ENCODE measurements around the gene VWA3A.
"Not testable (repeated sequence)": the region's sequence is repeated elsewhere in the genome, so short reads cannot be mapped to it uniquely, and the experiment has no call there.

VWA3A gene, protein sequence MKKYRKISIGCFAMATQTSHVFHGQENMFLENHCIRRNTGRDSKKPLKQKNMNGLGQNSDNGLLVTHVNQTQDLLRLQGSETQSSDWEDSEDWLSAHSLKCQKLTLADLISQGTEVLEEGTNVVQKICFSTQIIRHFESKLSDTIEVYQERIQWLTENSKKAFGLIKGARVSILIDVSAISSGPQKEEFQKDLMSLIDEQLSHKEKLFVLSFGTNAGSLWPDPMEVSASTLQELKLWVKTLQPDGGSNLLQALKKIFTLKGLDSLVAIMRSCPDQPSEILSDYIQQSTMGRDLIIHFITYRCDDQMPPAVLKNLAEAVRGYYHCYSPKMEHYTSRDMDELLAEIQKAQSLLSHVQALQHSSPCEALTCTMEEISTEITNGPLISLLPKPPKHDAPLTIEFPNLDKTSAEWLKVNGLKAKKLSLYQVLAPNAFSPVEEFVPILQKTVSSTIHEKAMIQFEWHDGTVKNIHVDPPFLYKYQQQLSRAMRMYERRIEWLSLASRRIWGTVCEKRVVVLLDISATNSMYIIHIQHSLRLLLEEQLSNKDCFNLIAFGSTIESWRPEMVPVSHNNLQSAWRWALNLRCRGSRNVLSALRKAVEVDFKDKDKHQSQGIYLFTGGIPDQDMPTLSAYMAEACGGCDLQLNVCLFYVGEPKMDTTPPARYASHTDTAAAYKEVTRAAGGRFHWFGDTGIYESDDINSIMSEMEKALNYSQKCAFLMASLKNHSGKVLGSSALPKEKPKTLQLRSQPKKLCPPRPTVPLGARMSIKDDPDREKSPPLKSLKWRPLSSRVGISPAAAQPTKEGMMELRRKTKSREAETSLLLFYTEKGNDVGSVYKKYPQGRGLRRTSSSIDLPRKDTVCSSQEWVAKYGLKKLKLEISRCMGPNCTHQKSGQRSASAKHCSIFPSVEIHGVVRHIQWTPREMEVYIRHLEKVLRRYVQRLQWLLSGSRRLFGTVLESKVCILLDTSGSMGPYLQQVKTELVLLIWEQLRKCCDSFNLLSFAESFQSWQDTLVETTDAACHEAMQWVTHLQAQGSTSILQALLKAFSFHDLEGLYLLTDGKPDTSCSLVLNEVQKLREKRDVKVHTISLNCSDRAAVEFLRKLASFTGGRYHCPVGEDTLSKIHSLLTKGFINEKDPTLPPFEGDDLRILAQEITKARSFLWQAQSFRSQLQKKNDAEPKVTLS

DNA sequence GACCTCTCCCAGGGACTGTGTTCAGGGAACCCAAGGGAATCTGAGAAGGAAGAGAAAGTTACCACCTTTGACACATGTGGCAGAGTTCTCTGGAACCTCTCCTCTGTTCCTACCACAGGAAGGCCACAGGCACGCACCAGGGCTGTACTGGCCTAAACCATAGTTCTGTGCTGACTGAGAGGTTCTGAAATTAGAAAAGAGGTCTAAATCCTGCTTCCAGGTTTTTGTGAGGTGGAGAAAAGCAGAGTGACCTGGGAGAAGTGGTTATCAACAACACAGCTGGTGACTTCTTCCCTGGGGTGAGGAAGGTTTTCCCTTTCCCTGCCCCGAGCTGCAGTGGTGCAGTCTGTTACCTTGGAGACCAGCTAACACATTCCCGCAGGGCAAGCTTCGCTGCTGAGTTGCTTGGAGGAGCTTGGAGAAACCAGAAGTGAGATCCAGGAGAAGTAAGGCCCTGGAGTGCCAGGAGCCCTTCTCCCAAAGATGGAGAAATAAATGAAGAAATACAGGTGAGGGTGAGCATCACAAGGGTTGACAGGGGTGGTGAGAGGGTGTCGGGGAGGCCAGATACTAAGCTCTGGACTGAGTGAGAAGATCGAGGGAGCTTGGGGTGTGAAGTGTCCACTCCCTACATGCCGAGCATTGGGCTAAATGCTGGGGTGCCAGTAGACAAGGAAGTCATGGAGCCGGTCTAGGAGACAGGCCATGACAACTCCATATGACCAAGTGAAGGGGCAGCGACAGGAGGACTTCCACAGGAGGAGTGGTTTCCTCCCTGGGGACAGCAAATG lies at the start of gene VWA3A:
Gene VWA3A (plus strand): TSS at position 399 of the 791 bp plus-strand sequence. CDS start 97 bp downstream, at position 496.
- peak; percentile 1 for DNase-seq

DNA sequence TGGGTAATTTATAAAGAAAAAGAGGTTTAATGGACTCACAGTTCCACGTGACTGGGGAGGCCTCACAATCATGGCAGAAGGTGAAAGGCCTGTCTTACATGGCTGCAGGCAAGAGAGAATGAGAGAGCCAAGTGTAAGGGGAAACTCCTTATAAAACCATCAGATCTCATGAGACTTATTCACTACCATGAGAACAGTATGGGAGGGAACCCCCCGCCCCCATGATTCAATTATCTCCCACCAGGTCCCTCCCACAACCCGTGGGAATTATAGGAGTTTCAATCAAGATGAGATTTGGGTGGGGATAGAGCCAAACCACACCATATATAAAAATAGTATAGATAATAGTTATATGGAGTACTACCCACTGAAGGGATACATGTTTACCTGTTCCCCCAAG lies 48.5 kb upstream of the VWA3A start:
- DNase-seq = not testable (repeated sequence)

DNA sequence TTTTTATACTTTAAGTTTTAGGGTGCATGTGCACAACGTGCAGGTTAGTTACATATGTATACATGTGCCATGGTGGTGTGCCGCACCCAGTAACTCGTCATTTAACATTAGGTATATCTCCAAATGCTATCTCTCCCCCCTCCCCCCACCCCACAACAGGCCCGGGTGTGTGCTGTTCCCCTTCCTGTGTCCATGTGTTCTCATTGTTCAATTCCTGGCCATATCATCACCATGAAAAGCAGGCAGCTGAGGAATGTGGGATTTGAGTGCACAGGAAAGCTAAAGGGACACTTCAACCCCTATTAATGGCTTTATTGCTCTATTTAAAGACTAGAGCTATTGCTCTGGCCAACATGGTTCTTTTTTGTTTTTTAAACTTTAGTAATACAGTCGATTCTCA lies 46.5 kb upstream of the VWA3A start:
- DNase-seq = not testable (repeated sequence)

DNA sequence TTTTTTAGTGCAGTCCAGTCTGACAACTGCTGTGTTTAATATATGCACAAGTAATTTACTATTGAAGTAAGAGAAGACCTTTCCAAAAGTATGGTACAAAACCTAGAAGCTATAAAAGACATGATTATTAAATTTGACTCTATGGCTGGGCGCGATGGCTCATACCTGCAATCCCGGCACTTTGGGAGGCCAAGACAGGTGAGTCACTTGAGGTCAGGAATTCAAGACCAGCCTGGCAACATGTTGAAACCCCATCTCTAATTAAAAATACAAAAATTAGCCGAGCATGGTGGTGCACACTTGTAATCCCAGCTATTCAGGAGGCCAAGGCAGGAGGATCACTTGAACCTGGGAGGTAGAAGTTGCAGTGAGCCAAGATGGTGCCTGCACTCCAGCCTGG lies 41.4 kb upstream of the VWA3A start:
- DNase-seq = no peak

DNA sequence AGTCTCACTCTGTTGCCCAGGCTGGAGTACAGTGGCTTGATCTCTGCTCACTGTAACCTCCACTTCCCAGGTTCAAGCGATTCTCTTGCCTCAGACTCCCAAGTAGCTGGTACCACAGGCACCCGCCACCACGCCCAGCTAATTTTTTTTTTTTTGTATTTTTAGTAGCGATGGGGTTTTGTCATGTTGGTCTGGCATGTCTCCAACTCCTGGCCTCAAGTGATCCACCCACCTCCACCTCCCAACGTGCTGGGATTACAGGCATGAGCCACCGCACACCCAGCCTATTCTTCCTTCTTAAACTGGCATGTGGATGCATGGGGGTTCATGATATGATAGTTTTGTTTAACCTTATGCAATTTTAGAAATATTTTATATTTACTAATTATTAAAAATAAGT lies 39.4 kb upstream of the VWA3A start:
- no peak for DNase-seq

DNA sequence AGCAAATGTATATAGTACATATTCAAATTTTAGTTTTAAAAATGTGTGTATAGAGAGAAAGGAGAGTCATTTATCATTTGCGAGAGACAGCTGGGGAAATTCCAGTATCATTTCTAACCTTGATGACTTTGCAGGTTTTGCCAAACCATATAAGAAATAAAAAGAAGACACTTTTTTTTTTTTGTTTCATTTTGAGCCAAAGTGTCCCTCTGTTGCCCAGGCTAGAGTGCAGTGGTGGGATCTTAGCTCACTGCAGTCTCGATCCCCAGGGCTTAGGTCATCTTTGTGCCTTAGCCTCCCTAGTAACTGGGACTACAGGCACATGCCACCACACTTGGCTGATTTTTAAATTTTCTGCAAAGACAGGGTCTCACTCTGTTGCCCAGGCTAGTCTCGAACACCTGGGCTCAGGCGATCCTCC lies 38.4 kb upstream of the VWA3A start:
- no peak for DNase-seq

DNA sequence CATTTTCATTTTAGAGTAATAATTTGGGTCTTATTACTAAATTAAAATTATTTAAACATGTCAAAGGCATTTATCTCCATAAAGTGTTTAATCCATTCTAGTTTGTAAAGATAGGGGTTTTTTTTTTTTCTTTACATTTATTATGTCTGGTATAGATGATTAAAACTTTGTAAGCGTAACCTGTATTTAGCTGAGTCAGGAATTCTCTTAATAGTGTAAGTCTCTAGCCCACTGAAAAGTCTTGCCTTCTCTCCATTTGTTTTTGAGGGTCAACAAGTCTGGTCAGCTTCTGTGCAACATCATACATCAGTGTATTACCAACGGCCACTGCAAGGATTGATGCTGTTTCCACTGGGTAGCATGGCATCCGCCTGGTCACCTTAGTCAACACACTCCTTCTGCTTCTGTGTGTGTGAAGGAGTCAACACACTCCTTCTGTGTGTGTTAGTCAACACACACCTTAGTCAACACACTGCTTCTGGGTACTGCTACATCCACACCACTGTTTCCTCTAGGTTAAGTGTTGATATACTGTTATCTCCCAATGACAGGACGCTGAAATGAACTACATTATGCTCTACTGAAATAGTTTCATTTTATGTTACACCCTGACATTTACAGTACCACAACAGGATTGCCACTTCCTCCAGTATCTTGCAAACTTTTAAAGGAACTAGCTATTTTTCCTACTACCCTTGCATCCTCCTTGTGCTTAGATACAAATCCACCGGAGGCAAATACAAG lies 37.3 kb upstream of the VWA3A start:
- no peak for DNase-seq

DNA sequence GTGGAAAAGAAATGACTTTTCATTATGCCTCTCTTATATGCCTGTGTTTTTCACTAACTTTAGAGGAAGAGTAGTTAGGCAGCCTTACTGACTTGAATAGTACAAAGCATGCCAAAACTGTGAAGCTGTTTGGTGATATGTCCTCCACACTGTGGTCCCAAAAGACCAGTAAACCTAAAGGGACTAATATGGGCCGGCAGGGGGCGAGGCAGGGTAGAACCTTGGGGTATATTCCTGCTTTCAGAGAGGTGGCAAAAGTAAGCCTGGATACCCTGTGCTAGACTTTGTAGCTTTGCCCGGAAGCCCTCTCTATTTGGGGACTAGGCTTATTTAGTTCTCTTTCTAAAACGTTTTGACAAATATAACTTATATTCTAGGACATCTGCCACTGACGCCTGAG lies 36.5 kb upstream of the VWA3A start:
- DNase-seq = no peak

DNA sequence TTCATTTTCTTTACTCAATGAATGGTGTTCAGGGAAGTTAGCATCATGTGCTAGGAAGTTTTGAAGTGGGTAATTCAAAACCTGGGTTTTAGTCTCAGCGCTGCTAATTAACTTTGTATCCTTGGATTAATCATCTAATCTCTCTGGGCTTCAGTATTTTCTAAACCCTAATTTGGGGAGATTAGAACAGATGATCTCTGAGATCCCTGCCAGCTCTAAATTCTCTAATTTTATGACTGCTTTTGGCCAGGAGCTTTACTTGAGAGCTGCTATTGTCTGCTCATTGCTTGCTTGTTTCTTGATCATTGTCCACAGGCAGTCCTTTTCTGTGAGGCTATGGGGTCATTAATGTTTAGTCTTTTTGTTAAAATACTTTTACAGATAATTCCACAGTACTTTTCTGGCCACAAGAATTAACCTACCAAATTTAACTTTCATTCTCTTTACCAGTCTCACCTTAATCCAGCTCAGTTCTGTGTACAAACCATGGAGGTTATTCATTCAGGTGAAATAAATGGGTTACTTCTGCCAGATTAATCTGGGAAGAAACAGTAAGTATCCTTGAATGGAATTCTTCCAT lies 28.4 kb upstream of the VWA3A start:
- no peak for DNase-seq

DNA sequence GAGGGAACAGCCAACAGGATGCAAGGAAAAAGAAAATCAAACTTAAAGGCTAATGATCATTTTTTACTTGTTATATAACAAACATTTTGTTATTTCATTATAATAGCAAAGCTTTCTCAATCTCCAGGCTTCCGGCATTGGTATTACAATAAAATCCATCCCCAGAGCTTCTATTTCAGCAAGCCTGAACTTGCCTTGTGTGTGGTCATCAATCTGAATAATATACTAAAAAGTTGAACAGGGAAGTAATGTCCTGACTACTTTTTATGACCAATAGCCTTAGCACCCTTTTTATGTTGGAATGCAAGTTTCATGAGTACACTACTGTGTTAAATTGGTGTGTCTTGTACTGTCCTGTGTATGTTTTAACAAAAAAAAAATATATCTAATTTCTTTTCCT lies 27.1 kb upstream of the VWA3A start:
- no peak for DNase-seq

DNA sequence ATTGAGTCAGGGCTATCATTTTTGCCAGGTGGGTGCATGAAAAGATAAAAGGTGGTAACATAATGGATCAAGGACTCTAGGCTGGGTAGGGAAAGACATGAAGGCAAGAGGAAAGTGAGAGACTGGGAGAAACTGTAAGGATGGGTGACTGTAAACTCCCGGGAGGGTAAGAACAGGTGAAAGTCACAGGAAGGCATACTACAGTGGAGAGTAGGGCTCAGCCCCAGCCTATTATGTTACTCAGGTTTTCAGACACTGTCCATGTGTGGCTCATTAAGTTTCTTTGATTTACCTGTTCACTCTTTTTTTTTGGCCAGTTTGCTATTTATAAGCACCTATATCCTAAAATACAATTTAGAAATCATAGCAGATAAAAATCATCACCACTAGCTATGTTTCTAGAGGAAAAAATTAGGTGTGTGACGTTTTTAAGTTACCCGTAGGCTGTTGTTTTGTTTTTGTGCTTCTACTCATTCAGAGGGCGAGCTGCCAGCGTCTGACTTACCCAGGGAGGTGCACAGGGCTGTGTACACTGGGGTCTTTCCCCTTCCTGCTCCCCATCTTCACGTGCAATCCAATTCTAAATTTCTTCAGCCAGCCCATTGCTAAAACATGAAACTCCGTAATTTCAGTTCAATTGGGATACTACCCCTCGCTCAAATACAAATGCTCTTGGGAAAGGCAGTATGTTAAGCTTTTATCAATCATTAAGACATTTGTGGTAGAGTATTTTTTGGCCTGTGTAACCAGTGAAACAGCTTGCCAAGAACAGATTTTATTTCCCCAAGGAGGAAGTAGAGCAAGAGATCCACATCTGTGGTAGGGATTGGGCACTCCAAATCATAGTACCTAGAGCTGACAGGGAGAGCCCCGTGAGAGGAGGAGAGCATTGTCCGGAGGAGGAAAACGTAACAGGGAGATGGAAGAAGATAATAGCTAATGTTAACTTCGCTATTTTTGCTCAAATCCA lies 21.7 kb upstream of the VWA3A start:
- DNase-seq = no peak

DNA sequence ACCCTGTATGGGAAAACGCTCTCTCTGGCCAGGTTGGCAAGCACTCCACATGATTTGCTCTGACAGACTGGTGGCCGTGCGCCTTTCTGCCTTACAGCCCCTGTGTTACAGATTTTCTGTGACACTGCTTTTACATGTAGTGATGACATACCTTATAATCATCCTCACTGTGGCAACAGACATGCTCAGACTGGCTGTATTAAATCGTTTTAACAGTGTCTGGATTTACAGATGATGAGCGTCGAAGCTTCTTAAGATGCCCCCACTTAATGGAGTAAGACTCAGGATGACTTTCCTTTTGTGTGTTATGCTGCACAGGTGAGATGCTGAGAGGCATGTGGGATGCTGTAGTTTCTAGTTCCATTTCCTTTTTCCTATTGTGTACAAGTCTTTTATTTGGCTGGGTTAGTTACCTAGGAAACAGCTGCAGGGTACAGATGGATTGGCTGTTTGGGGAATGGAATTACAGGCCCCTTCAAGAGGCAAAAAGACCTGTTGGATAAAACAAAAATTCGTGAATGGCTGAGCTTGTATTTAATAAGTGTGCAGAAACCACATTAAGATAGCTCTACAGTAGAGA lies 20.9 kb upstream of the VWA3A start:
- DNase-seq = no peak

DNA sequence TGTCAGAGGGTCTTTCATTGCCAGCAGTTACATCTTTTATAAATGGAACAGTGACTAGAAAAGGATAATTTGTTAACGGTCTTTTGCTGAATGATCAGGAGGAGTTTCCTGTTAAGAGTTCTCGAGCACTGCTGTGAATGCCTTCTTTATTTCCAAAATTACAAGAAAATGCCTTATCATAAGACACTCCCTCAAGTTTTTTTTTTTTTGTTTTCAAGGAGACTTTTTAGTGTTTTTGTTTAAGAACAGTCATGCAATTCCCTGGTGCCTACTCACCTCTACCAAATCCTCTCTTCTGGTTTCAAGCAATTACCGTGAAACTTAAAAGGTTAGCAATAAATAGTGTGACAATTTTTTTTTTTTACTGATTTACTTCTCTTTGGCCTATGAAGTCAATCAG lies 19.0 kb upstream of the VWA3A start:
- no peak for DNase-seq

DNA sequence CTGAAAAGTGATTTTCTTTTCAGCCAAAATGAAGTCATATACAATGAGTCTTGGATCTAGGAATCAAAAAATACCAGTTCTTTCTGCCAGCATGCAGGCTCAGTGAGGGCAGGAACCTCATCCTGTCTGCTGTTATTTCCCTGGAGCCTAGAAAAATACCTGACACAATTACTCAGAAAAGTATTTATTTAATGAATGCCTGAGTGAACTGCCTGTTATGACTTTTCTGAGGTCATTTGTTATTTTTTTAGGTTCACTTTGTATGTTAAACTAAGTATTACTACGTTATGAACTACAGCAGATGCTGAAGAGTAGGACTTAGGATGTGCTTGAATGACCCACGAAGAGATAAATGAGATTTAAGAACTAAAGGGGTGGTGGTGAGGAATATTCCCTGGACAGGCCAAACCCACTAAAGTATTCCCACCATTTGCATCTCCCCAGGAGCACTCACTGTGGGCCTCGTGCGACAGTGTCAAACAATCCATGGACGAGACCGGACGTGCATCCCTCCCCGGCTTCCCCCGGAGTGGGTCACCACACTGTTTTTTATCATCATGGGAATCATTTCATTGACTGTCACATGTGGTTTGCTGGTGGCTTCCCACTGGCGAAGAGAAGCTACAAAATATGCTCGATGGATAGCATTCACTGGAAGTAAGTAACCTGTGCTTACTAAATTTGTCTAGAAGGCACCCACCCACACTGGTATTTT lies 17.1 kb upstream of the VWA3A start:
- DNase-seq = no peak

DNA sequence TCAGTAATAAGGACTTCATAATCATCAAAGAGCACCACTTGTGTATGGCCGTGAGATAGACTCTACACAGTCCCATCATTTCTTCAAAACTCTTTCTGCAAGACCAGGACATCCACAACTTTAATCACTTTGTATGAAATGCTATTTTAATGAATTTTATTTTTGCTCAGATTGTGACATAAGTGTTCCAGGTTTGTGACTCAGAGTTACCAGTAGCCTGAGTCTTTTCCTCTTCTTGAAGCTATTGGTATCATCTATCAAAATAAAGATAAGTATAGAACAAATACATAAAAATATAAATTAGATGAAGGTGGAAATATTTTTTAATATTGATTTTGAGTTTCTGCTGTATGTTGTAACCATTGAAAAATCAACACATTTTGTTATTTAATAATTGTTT lies 16.6 kb upstream of the VWA3A start:
- DNase-seq = no peak

DNA sequence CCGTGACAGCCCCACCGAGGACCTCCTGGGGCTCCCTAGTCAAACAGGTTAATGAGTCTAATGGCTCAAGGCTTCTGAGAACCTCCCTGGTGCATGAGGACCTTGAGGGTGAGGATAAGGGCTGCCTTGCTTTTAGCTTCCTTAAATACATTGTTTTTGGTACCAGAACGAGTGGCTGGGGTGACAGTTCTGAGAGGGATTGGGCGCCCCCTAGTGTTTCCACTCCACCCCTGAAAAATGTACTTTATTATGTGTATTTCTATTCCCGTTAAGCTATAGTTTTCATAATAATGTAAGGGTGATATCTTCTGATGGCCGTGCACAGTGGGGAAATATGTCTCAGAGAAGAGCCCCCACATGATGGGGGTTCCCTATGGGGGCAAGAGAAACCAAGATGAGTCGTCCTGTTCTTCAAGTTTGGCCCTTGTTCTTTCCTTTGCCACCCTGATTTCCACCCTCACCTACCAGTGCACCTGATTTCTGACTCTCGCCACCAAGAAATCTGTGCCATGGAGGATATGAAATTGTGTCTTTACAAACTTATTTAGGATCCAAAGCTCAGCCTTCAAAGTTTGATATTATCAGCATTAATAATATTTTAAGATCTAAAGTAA lies 14.5 kb upstream of the VWA3A start:
- peak; percentile 38 for DNase-seq

DNA sequence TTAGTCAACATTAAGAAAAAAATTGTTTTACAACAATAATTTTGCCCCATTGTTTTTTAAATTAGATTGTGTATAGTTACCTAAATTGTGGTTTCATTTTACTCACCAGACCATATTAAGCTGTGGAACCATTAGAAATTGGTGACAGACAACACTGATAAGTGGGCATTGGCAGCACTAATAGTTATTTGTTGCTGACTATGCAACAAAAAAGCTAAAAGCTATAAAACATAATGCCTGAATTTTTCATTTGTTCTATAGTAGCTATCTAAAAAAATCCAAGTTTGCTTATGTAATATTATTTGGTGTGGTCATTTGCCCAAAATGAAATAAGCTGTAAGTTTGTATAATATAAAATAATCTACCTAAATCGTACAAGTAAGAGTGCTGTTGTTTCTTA lies 13.7 kb upstream of the VWA3A start:
- DNase-seq = no peak

DNA sequence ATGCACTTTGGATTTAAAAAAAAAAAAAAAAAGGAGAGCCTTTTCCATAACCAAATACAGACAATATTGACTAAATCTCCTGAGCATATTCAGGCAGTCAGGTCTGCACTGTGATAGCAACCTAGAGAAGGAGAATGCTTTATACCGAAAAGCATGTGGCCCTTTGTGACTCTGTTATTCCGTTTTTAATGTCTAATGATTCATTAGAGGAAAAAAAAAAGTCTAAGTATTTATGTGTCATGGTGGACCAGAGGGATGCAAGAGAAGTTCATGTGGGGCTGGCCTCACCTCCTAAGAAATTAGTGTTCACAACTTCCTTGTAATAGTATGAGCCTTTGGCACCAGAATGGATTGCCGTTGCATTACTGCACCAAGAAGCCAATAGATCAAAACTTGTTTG lies 11.3 kb upstream of the VWA3A start:
- no peak for DNase-seq

DNA sequence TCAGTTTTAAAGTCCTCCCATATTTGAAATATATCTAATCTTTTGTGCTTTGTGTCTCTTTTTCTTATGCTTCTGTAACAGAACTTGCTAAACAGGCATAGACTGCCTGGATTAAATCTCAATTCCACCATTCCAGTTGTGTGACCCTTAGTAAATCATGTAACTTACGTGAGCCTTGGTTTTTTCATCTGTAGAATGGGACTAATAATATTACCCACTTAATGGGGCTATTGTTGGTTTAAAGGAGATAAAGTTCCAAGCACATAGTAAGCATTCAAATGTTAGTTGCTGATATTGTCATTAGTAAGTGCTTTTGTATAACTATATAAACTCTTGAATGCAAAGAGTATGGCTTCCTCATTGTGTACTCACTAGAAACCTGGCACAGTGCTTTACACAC lies 5.9 kb upstream of the VWA3A start:
- DNase-seq = no peak
